ENCODE measurements around the gene KIF13A.

- TF ChIP-seq CTCF (IDR thresholded peaks at IDR 0.05; ENCODE audit: insufficient read depth, low read length): no peak
- TF ChIP-seq REST (IDR thresholded peaks at IDR 0.05; ENCODE audit: insufficient replicate concordance, low read depth): no peak
- no peak for TF ChIP-seq POLR2AphosphoS5 (IDR thresholded peaks at IDR 0.05; ENCODE audit: low read depth)
- TF ChIP-seq GABPA (IDR thresholded peaks at IDR 0.05; ENCODE audit: low read depth): no peak
- TF ChIP-seq SPI1 (IDR thresholded peaks at IDR 0.05; ENCODE audit: borderline replicate concordance, low read depth): no peak
Observed at GRCh38 chr6:17785094-17785787, 202.2 kb downstream of the KIF13A start.

All from HL-60 (cell line).